Naive thymus-derived CD4-positive, alpha-beta T cell (primary cell): ENCODE measurements around the gene XPNPEP3. TPM values are rescaled to one million over a fixed set of nuclear protein-coding genes. Genes with fewer than 3 reads are reported as not detected.

Experiments used
- ATAC-seq: fragments of 150-1000 bp; cut with Tn5 transposase; 2 replicates; pipeline ENCODE4 v1.10.0; 2021; ENCODE audit warnings: mild to moderate bottlenecking, moderate library complexity
- CTCF ChIA-PET: fragments of 350-600 bp; sonication (Branson Sonifier 250); formaldehyde crosslinking; loops from one replicate; lab custom pipeline; 2021; ENCODE audit warnings: antibody characterized with exemption; lab: Charles Lee
- POLR2A ChIA-PET: fragments of 350-600 bp; sonication (Branson Sonifier 250); formaldehyde crosslinking; loops from one replicate; lab custom pipeline; 2021; ENCODE audit warnings: antibody characterized with exemption, inconsistent platforms; lab: Charles Lee
- DNase-seq, 9 donors: peaks; one replicate each; pipeline versions ENCODE4 v3.0.0 to v3.0.0-alpha.2; 2020 to 2022; ENCODE audit warnings: mixed read lengths in 1 of 9
- H3K27ac ChIP-seq: one replicate; pipeline ENCODE4 v1.7.0; 2013; ENCODE audit warnings: mild to moderate bottlenecking, low read depth, low read length, moderate library complexity
- H3K27me3 ChIP-seq, 2 donors: one replicate each; pipeline ENCODE4 v1.7.0; 2013; ENCODE audit warnings: low read length in 2 of 2, mild to moderate bottlenecking in 2 of 2, moderate library complexity in 2 of 2; ENCODE audit not compliant: control insufficient read depth in 2 of 2, insufficient read depth in 2 of 2
- H3K36me3 ChIP-seq, 3 experiments: 1 replicate in 2 of 3; 2 replicates in 1 of 3; pipeline ENCODE4 v1.7.0; 2013; ENCODE audit warnings: low read length in 3 of 3, mild to moderate bottlenecking in 3 of 3, moderate library complexity in 1 of 3; ENCODE audit not compliant: insufficient read depth in 3 of 3, control insufficient read depth in 2 of 3
- H3K4me1 ChIP-seq, 2 donors: one replicate each; pipeline ENCODE4 v1.7.0; 2013; ENCODE audit warnings: low read length in 2 of 2, mild to moderate bottlenecking in 2 of 2, moderate library complexity in 1 of 2; ENCODE audit not compliant: control insufficient read depth in 2 of 2, insufficient read depth in 2 of 2
- H3K4me3 ChIP-seq: 2 replicates; pipeline ENCODE4 v1.7.0; 2013; ENCODE audit warnings: mild to moderate bottlenecking, low read length
- H3K9me3 ChIP-seq, 3 experiments: 1 replicate in 2 of 3; 2 replicates in 1 of 3; pipeline ENCODE4 v1.7.0; 2013; ENCODE audit warnings: low read length in 3 of 3; ENCODE audit not compliant: control insufficient read depth in 2 of 3
- H3K27ac Mint-ChIP-seq, 9 donors: one replicate each; pipeline ENCODE4 v1.8.0; 2020 to 2022; ENCODE audit warnings: mixed read lengths in 9 of 9, mild to moderate bottlenecking in 8 of 9, moderate library complexity in 5 of 9, inconsistent platforms in 2 of 9
- H3K27me3 Mint-ChIP-seq, 5 donors: one replicate each; pipeline ENCODE4 v1.8.0; 2021 to 2022; ENCODE audit warnings: mixed read lengths in 5 of 5, mild to moderate bottlenecking in 1 of 5
- H3K36me3 Mint-ChIP-seq, 5 donors: one replicate each; pipeline ENCODE4 v1.8.0; 2020 to 2022; ENCODE audit warnings: mixed read lengths in 5 of 5, mild to moderate bottlenecking in 3 of 5, inconsistent platforms in 1 of 5
- H3K4me1 Mint-ChIP-seq, 7 donors: one replicate each; pipeline ENCODE4 v1.8.0; 2020 to 2022; ENCODE audit warnings: mixed read lengths in 7 of 7, mild to moderate bottlenecking in 3 of 7, inconsistent platforms in 1 of 7
- H3K4me3 Mint-ChIP-seq, 10 donors: one replicate each; pipeline ENCODE4 v1.8.0; 2020 to 2022; ENCODE audit warnings: mild to moderate bottlenecking in 10 of 10, mixed read lengths in 10 of 10, moderate library complexity in 6 of 10, inconsistent platforms in 2 of 10
- H3K9me3 Mint-ChIP-seq, 11 donors: one replicate each; pipeline ENCODE4 v1.8.0; 2020 to 2022; ENCODE audit warnings: mixed read lengths in 11 of 11, mild to moderate bottlenecking in 4 of 11, inconsistent platforms in 1 of 11, moderate library complexity in 1 of 11
- intact Hi-C, 2 donors: fragments of 100-400 bp; cut with micrococcal nuclease; formaldehyde crosslinking; loops; one replicate each; pipeline ENCODE4 v1.15.1; 2023
- polyA plus RNA-seq, 2 donors: library from polyadenylated mRNA; unstranded; fragments of 300-500 nt; fragmentation: Illumina TruSeq; gene quantifications; one replicate each; pipeline ENCODE4 v1.2.3, GENCODE V29; 2021
- total RNA-seq, 6 experiments: library from RNA in 5 of 6; stranded (reverse) in 5 of 6; gene quantifications; 1 replicate in 5 of 6; 2 replicates in 1 of 6; pipeline ENCODE4 v1.2.3 and lab custom pipeline; 2021 to 2026

The XPNPEP3 gene
- total and polyA plus RNA-seq, 7 experiments from 2014 or later, result 14.4 to 21.8 (median 17.8) TPM

- no peaks in the 10 kb centered on the region for H3K4me1 Mint-ChIP-seq
- H3K9me3 Mint-ChIP-seq, result no peaks in the 10 kb centered on the region
- ChIA-PET CTCF (interaction anchor here (0.6 kb wide), 1 partner anchor 108 kb away, joined by 3 read pairs; no protein-coding TSS in a partner anchor), POLR2A (interaction anchor here (0.6 kb wide), 1 partner anchor 21 kb away, joined by 3 read pairs; no protein-coding TSS in a partner anchor)
- peaks cover 0 to 36% (median 21%) of the 10 kb centered on the region in 5 donors for H3K36me3 Mint-ChIP-seq
- no peak overlapping the region for H3K4me3 ChIP-seq
- no peak for ATAC-seq
- no peaks in the 10 kb centered on the region for H3K27me3 Mint-ChIP-seq
- no peak overlapping the region for H3K27ac ChIP-seq
- no peaks in the 10 kb centered on the region for H3K27me3 ChIP-seq
- H3K4me3 Mint-ChIP-seq, result no peak overlapping the region
- intact Hi-C loops, result loop anchor here in 1 of 2 donors (10.0 kb wide), 1 partner anchor 596 kb away; no protein-coding TSS in a partner anchor
- no peaks in the 10 kb centered on the region for H3K9me3 ChIP-seq
- peaks cover 0 to 54% (median 13%) of the 10 kb centered on the region in 3 experiments for H3K36me3 ChIP-seq
- no peaks in the 10 kb centered on the region for H3K4me1 ChIP-seq
- no peak for DNase-seq
- no peak overlapping the region for H3K27ac Mint-ChIP-seq
Observed at GRCh38 chr22:40928657-40929056, 71.7 kb downstream of the XPNPEP3 start.

GRCh38 chr22:40932396-40932795, 75.4 kb downstream of the XPNPEP3 start:
- ChIA-PET POLR2A (no interaction called here), CTCF (interaction anchor here (1.7 kb wide), 1 partner anchor 10 kb away, joined by 8 read pairs; no protein-coding TSS in a partner anchor)
- H3K4me1 ChIP-seq, result no peaks in the 10 kb centered on the region
- Mint-ChIP-seq H3K4me1 (no peaks in the 10 kb centered on the region), H3K9me3 (no peaks in the 10 kb centered on the region), H3K36me3 (peaks cover 0 to 10% (median 0%) of the 10 kb centered on the region in 5 donors), H3K27me3 (no peaks in the 10 kb centered on the region), H3K27ac (no peak overlapping the region), H3K4me3 (no peak overlapping the region)
- H3K27ac ChIP-seq, result no peak overlapping the region
- no peaks in the 10 kb centered on the region for H3K27me3 ChIP-seq
- H3K36me3 ChIP-seq, result peaks cover 0 to 22% (median 0%) of the 10 kb centered on the region in 3 experiments
- H3K9me3 ChIP-seq, result no peaks in the 10 kb centered on the region
- ATAC-seq (no peak), DNase-seq (no peak)
- intact Hi-C loops, result no loop called here
- no peak overlapping the region for H3K4me3 ChIP-seq

GRCh38 chr22:40939202-40939601, 82.3 kb downstream of the XPNPEP3 start:
- H3K36me3 ChIP-seq, result no peaks in the 10 kb centered on the region
- no peak overlapping the region for H3K4me3 ChIP-seq
- H3K36me3 Mint-ChIP-seq, result peaks cover 0 to 1% (median 0%) of the 10 kb centered on the region in 5 donors
- ChIA-PET CTCF (no interaction called here), POLR2A (no interaction called here)
- no peak overlapping the region for H3K27ac ChIP-seq
- H3K4me3 Mint-ChIP-seq, result no peak overlapping the region
- intact Hi-C loops, result no loop called here
- no peaks in the 10 kb centered on the region for H3K9me3 Mint-ChIP-seq
- H3K9me3 ChIP-seq, result no peaks in the 10 kb centered on the region
- peaks cover 0 to 7% (median 0%) of the 10 kb centered on the region in 7 donors for H3K4me1 Mint-ChIP-seq
- H3K4me1 ChIP-seq, result no peaks in the 10 kb centered on the region
- ATAC-seq (no peak), DNase-seq (no peak)
- no peak overlapping the region for H3K27ac Mint-ChIP-seq
- H3K27me3 ChIP-seq, result no peaks in the 10 kb centered on the region
- H3K27me3 Mint-ChIP-seq, result peaks cover 0 to 2% (median 0%) of the 10 kb centered on the region in 5 donors

- DNase-seq (peak; percentile 96 to 100 (median 99)), ATAC-seq (peak; percentile 92)
- Mint-ChIP-seq H3K36me3 (peaks cover 0 to 17% (median 7%) of the 10 kb centered on the region in 5 donors), H3K9me3 (peaks cover 0 to 6% (median 0%) of the 10 kb centered on the region in 11 donors), H3K27me3 (no peaks in the 10 kb centered on the region), H3K27ac (peak within 1 kb of the TSS; percentile 96 to 100 (median 99)), H3K4me1 (peaks cover 20 to 43% (median 39%) of the 10 kb centered on the region in 7 donors), H3K4me3 (peak within 1 kb of the TSS; percentile 91 to 99 (median 98))
- Histone ChIP-seq H3K4me3 (peak within 1 kb of the TSS; percentile 98), H3K27ac (peak within 1 kb of the TSS; percentile 99), H3K36me3 (peaks cover 0 to 17% (median 6%) of the 10 kb centered on the region in 3 experiments), H3K27me3 (no peaks in the 10 kb centered on the region), H3K4me1 (peaks cover 16 to 19% of the 10 kb centered on the region in 2 donors), H3K9me3 (no peaks in the 10 kb centered on the region)
- intact Hi-C loops, result loop anchor here (1.0 kb wide), 16 partner anchors 29 to 670 kb away; partner anchors contain the start of genes L3MBTL2 (in 2 of the 2), MRTFA (in 2 of the 2), RANGAP1 (in 2 of the 2) and ST13 (in 2 of the 2)
- ChIA-PET CTCF (interaction anchor here (0.6 to 1.4 kb wide), 3 partner anchors 11 to 142 kb away, joined by 3 to 4 read pairs (median 3); partner anchors contain the start of gene EP300), POLR2A (interaction anchor here (0.6 to 4.1 kb wide), 20 partner anchors 9 to 517 kb away, joined by 3 to 109 read pairs (median 4); partner anchors contain the start of genes ACO2, EP300, PHF5A and RANGAP1)
Observed at GRCh38 chr22:40950962-40951794, 94.2 kb downstream of the XPNPEP3 start, which contains the start of gene RBX1. Gene RBX1, plus strand, starts transcription at chr22:40951378. Its CDS starts 21 bp downstream, at chr22:40951399.

GRCh38 chr22:40951795-40952605, 95.1 kb downstream of the XPNPEP3 start:
- H3K4me3 Mint-ChIP-seq, result peak overlapping the region; percentile 91 to 99 (median 98)
- no peak for ATAC-seq
- peak overlapping the region; percentile 99 for H3K27ac ChIP-seq
- CTCF ChIA-PET, result interaction anchor here (0.6 to 1.4 kb wide), 4 partner anchors 10 to 141 kb away, joined by 3 to 4 read pairs (median 3); partner anchors contain the start of gene EP300
- peaks cover 16 to 19% of the 10 kb centered on the region in 2 donors for H3K4me1 ChIP-seq
- H3K36me3 ChIP-seq, result peaks cover 0 to 23% (median 6%) of the 10 kb centered on the region in 3 experiments
- peaks cover 20 to 41% (median 39%) of the 10 kb centered on the region in 7 donors for H3K4me1 Mint-ChIP-seq
- H3K4me3 ChIP-seq, result peak overlapping the region; percentile 98
- intact Hi-C loops, result loop anchor here (1.0 kb wide), 16 partner anchors 30 to 669 kb away; partner anchors contain the start of genes L3MBTL2 (in 2 of the 2), MRTFA (in 2 of the 2), RANGAP1 (in 2 of the 2) and ST13 (in 2 of the 2)
- H3K27ac Mint-ChIP-seq, result peak overlapping the region; percentile 96 to 100 (median 99)
- POLR2A ChIA-PET, result interaction anchor here (0.6 to 4.1 kb wide), 19 partner anchors 8 to 517 kb away, joined by 3 to 109 read pairs (median 4); partner anchors contain the start of genes ACO2, EP300, PHF5A and RANGAP1
- peak in 1 of 9 donors; percentile 11 for DNase-seq
- no peaks in the 10 kb centered on the region for H3K27me3 Mint-ChIP-seq
- no peaks in the 10 kb centered on the region for H3K27me3 ChIP-seq
- peaks cover 0 to 17% (median 7%) of the 10 kb centered on the region in 5 donors for H3K36me3 Mint-ChIP-seq
- H3K9me3 ChIP-seq, result no peaks in the 10 kb centered on the region
- peaks cover 0 to 6% (median 0%) of the 10 kb centered on the region in 11 donors for H3K9me3 Mint-ChIP-seq
